Cardiac muscle cell (in vitro differentiated cells and primary cell): ENCODE data around the gene GNB3. TPM values are rescaled to one million over a fixed set of nuclear protein-coding genes. Genes with fewer than 3 reads are reported as not detected.

Source experiments
- DNase-seq, 2 donors: peaks; one replicate each; pipeline versions ENCODE4 v3.0.0 to v3.0.0-alpha.2; 2010 to 2017; ENCODE audit warnings: low read depth in 1 of 2, low spot score in 1 of 2
- H3K27ac ChIP-seq: fragments of 200-600 bp; sonication (generic); 2 replicates; pipeline ENCODE4 v1.5.1; 2016
- H3K27me3 ChIP-seq: fragments of 200-600 bp; sonication (generic); 2 replicates; pipeline ENCODE4 v1.6.0; 2016; ENCODE audit warnings: control low read depth
- H3K36me3 ChIP-seq: fragments of 200-600 bp; sonication (generic); 2 replicates; pipeline ENCODE4 v1.5.1; 2016; ENCODE audit warnings: control low read depth
- H3K4me1 ChIP-seq: fragments of 200-600 bp; sonication (generic); 2 replicates; pipeline ENCODE4 v1.8.1; 2017; ENCODE audit warnings: low read depth, mild to moderate bottlenecking, mixed run types
- H3K4me3 ChIP-seq: fragments of 200-600 bp; sonication (generic); 2 replicates; pipeline ENCODE4 v1.5.1; 2016; ENCODE audit warnings: mild to moderate bottlenecking
- H3K9me3 ChIP-seq: fragments of 200-600 bp; sonication (generic); 2 replicates; pipeline ENCODE4 v1.5.1; 2017; ENCODE audit warnings: low read depth, mild to moderate bottlenecking, control low read depth
- polyA plus RNA-seq: library from polyadenylated mRNA; unstranded; fragments of >200 nt; fragmentation: Nextera tagmentation; extraction: Ambion mirVana; gene quantifications from 2 replicates; pipeline ENCODE4 v1.2.1, GENCODE V29; 2016
- total RNA-seq: library from RNA; depleted of rRNA; stranded (reverse); fragments of >200 nt; gene quantifications from 2 replicates; pipeline ENCODE4 v1.2.3, GENCODE V29; 2016
- TF ChIP-seq, protein P1 (sequence below): IDR thresholded peaks from 2 replicates; pipeline ENCODE4 v1.5.1; 2012; ENCODE audit warnings: low read depth, mild to moderate bottlenecking, low read length

Gene GNB3
- total and polyA plus RNA-seq, 2 experiments from 2014 or later: 1.7 to 5.2 TPM

DNA sequence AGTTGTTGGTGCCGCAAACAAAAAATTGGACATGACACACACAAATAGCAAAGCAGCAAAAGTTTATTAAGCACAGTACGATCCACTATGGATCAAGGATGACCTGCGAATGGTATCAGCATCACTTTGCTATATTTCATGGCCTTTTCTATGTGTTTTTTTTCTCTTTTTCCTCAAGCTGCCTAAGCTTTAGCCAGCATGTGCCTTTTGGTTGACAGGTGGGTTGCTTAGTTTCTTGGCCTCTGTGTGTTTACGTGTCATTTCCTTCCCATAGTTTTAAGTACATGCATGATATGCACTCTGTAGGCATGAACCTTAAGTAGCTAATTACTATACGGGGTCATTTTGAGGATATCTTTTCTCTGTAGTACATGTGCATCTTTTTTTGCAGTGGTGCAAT lies 41.6 kb upstream of the GNB3 start:
- Histone ChIP-seq H3K27me3 (no peaks in the 10 kb centered on the region), H3K27ac (no peak overlapping the region), H3K36me3 (no peaks in the 10 kb centered on the region), H3K4me3 (no peak overlapping the region), H3K4me1 (peaks cover 13% of the 10 kb centered on the region), H3K9me3 (no peaks in the 10 kb centered on the region)
- TF ChIP-seq, protein P1, sequence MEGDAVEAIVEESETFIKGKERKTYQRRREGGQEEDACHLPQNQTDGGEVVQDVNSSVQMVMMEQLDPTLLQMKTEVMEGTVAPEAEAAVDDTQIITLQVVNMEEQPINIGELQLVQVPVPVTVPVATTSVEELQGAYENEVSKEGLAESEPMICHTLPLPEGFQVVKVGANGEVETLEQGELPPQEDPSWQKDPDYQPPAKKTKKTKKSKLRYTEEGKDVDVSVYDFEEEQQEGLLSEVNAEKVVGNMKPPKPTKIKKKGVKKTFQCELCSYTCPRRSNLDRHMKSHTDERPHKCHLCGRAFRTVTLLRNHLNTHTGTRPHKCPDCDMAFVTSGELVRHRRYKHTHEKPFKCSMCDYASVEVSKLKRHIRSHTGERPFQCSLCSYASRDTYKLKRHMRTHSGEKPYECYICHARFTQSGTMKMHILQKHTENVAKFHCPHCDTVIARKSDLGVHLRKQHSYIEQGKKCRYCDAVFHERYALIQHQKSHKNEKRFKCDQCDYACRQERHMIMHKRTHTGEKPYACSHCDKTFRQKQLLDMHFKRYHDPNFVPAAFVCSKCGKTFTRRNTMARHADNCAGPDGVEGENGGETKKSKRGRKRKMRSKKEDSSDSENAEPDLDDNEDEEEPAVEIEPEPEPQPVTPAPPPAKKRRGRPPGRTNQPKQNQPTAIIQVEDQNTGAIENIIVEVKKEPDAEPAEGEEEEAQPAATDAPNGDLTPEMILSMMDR: no peak
- DNase-seq: no peak

DNA sequence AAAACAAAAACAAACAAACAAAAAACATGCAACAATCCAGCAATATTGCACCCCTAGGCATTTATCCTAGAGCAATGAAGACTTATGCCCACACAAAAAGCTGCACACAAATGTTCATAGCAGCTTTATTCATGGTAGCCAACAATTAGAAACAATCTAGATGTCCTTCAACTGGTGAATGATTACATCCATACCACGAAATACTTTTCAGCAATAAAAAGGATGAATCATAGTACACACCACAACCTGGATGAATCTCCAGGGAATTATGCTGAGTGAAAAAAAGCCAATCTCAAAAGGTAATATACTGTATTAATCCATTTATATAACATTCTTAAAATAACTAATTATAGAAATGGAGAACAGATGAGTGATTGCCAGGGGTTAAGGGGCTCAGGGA lies 33.6 kb upstream of the GNB3 start:
- no peaks in the 10 kb centered on the region for H3K4me1 ChIP-seq
- no peak overlapping the region for H3K27ac ChIP-seq
- no peak overlapping the region for H3K4me3 ChIP-seq
- H3K27me3 ChIP-seq: no peaks in the 10 kb centered on the region
- DNase-seq: no peak
- H3K36me3 ChIP-seq: no peaks in the 10 kb centered on the region
- TF ChIP-seq, protein P1: no peak
- H3K9me3 ChIP-seq: no peaks in the 10 kb centered on the region

DNA sequence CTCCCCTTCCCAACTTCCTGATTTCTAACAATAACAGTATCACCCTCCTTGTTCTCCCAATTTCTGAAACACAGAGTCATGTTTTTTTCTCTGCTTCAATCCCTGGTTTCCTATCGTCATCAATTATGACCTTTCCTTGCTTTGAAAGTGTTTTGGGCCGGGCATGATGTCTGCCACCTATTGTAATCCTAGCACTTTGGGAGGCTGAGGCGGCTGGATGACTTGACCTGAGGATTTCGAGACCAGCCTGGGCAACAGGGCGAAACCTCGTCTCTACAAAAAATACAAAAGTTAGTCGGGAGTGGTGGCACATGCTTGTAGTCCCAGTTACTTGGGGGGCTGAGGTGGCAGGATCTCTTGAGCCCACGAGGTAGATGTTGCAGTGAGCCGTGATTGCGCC lies 31.7 kb upstream of the GNB3 start:
- TF ChIP-seq, protein P1: no peak
- no peak overlapping the region for H3K27ac ChIP-seq
- H3K9me3 ChIP-seq: no peaks in the 10 kb centered on the region
- no peaks in the 10 kb centered on the region for H3K4me1 ChIP-seq
- H3K4me3 ChIP-seq: no peak overlapping the region
- H3K27me3 ChIP-seq: no peaks in the 10 kb centered on the region
- H3K36me3 ChIP-seq: no peaks in the 10 kb centered on the region
- no peak for DNase-seq

DNA sequence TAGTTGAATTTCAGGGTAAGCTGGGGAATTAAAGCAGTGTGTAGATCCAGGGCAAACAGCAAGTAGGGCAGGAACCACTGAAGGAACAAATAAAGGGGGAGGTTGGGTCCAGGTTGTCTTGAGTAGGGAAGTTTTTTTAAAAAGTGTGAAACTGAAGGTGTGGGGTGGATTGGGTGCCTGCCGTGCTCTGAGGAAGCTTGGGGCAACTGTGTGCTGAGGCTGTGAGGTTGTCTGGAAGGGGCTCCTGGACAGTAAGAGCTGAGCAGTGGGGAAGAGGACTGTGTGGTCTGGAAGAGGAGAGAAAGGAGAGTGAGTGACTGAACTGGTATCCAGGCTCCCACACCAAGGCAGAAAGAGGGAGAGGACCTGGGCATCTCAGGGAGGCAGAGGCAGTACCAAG lies 30.0 kb upstream of the GNB3 start:
- H3K27me3 ChIP-seq: no peaks in the 10 kb centered on the region
- H3K4me3 ChIP-seq: no peak overlapping the region
- DNase-seq: no peak
- TF ChIP-seq, protein P1: no peak
- no peaks in the 10 kb centered on the region for H3K4me1 ChIP-seq
- H3K36me3 ChIP-seq: no peaks in the 10 kb centered on the region
- no peaks in the 10 kb centered on the region for H3K9me3 ChIP-seq
- H3K27ac ChIP-seq: no peak overlapping the region

DNA sequence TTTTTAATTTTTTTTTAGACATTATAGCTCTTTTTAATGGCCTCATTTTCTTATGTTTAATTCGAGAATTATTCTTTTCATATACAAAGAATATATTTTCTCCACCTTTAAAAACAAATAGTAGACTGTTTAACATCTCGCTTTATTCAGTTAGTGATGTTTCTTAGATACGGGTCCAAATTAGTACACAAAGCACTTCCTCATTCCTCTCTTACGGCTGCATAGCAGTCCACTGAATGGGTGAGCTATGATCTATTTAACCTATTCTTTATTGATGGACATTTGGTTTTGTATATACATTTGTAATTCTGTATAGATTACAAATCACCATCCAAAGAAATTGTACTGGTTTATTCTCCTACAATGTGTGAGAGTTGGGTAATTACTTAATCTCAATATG lies 27.4 kb upstream of the GNB3 start:
- TF ChIP-seq, protein P1: no peak
- Histone ChIP-seq H3K27me3 (no peaks in the 10 kb centered on the region), H3K27ac (no peak overlapping the region), H3K4me3 (no peak overlapping the region), H3K9me3 (no peaks in the 10 kb centered on the region), H3K4me1 (peaks cover 3% of the 10 kb centered on the region), H3K36me3 (no peaks in the 10 kb centered on the region)
- DNase-seq: no peak

DNA sequence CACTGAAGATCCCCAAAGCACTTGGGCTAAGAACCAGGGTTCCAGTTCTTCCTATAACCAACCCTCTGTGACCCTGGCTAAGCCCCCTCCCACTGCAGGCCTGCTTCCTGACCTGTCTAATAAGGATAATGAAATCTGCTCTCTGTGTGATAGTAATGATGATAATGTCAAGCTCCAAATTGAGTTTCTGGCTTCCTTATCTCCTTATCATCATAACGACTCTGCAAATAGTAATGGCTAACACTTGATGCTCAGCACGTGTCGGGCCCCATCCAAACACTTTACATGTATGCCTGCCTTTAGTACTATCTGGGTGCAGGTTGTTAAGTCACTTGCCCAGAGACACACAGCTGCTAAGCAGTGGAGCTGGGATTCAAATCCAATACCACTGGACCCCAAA lies 24.1 kb upstream of the GNB3 start:
- no peak overlapping the region for H3K27ac ChIP-seq
- H3K36me3 ChIP-seq: no peaks in the 10 kb centered on the region
- peaks cover 18% of the 10 kb centered on the region for H3K4me1 ChIP-seq
- no peaks in the 10 kb centered on the region for H3K27me3 ChIP-seq
- no peaks in the 10 kb centered on the region for H3K9me3 ChIP-seq
- no peak for DNase-seq
- TF ChIP-seq, protein P1: no peak
- H3K4me3 ChIP-seq: no peak overlapping the region
